Coronary artery (tissue), 2 donors: ENCODE measurements around the gene PPP4R3B.
"Not testable (repeated sequence)": the region's sequence is repeated elsewhere in the genome, so short reads cannot be mapped to it uniquely, and the experiment has no call there.

ENCODE experiments used
- DNase-seq: peaks from one replicate; pipeline ENCODE4 v3.0.0-alpha.2; 2017; ENCODE audit warnings: low spot score
- H3K27ac ChIP-seq, 2 donors: fragments of 200-600 bp; sonication (generic); one replicate each; pipeline ENCODE4 v1.5.1; 2016 to 2019
- H3K4me3 ChIP-seq: fragments of 200-600 bp; sonication (generic); 2 replicates; pipeline ENCODE4 v1.5.1; 2016; ENCODE audit warnings: mild to moderate bottlenecking, moderate library complexity
- CTCF ChIP-seq: fragments of 200-600 bp; sonication (generic); IDR thresholded peaks from one replicate; pipeline ENCODE4 v1.5.1; 2019; ENCODE audit warnings: antibody characterized with exemption

The PPP4R3B gene

GRCh38 chr2:55595536-55595935 lies 21.9 kb downstream of the PPP4R3B start:
- no peak overlapping the region for H3K27ac ChIP-seq
- TF ChIP-seq CTCF = no peak
- DNase-seq = no peak
- H3K4me3 ChIP-seq = no peak overlapping the region

GRCh38 chr2:55592130-55592529 lies 25.3 kb downstream of the PPP4R3B start:
- Histone ChIP-seq H3K27ac (no peak overlapping the region), H3K4me3 (no peak overlapping the region)
- TF ChIP-seq CTCF = no peak
- no peak for DNase-seq

- DNase-seq = no peak
- Histone ChIP-seq H3K4me3 (no peak overlapping the region), H3K27ac (no peak overlapping the region)
- no peak for TF ChIP-seq CTCF
These were observed 26.5 kb downstream of the PPP4R3B start for GRCh38 chr2:55590810-55591440.

GRCh38 chr2:55585451-55586080 lies 31.9 kb downstream of the PPP4R3B start:
- no peak for DNase-seq
- Histone ChIP-seq H3K4me3 (no peak overlapping the region), H3K27ac (no peak overlapping the region)
- TF ChIP-seq CTCF = no peak

GRCh38 chr2:55581874-55582547 lies 35.4 kb downstream of the PPP4R3B start:
- no peak for TF ChIP-seq CTCF
- no peak overlapping the region for H3K27ac ChIP-seq
- DNase-seq = no peak

GRCh38 chr2:55581435-55581834 lies 36.0 kb downstream of the PPP4R3B start:
- Histone ChIP-seq H3K27ac (no peak overlapping the region), H3K4me3 (no peak overlapping the region)
- no peak for TF ChIP-seq CTCF
- DNase-seq = no peak

More at GRCh38 chr2:55581874-55582547, 35.4 kb downstream of the PPP4R3B start:
- H3K4me3 ChIP-seq = no peak overlapping the region

GRCh38 chr2:55569002-55569401 lies 48.4 kb downstream of the PPP4R3B start:
- H3K4me3 ChIP-seq, H3K27ac ChIP-seq, DNase-seq: not testable (repeated sequence)
